DND-41 (cell line): ENCODE measurements around the gene SEMA3D.

Experiments used
- CTCF ChIP-seq: IDR thresholded peaks from 2 replicates; pipeline ENCODE4 v1.5.1; 2012; ENCODE audit warnings: borderline replicate concordance, low read length, moderate library complexity, mild to moderate bottlenecking; ENCODE audit not compliant: poor library complexity, severe bottlenecking; ENCODE audit errors: extremely low read depth
- EZH2 ChIP-seq: IDR thresholded peaks from 3 replicates; pipeline ENCODE4 v1.6.1; 2012; ENCODE audit warnings: borderline replicate concordance, low read depth, mild to moderate bottlenecking, moderate library complexity, low read length, inconsistent platforms; ENCODE audit not compliant: severe bottlenecking

GRCh38 chr7:85090143-85090542 is 96.7 kb downstream of the SEMA3D start:
- TF ChIP-seq CTCF (no peak), EZH2 (no peak)
